Heart left ventricle (tissue), 16 donors: Measurements from ENCODE around the gene LUM. TPM values are rescaled to one million over a fixed set of nuclear protein-coding genes. Genes with fewer than 3 reads are reported as not detected.

ENCODE experiments used
- ATAC-seq, 4 donors: fragments of 200-7000 bp; cut with Tn5 transposase; one replicate each; pipeline ENCODE4 v1.9.1; 2020 to 2022; ENCODE audit warnings: moderate library complexity in 4 of 4, mild to moderate bottlenecking in 3 of 4, moderate number of reproducible peaks in 1 of 4
- DNase-seq, 5 donors: peaks; one replicate each; pipeline ENCODE4 v3.0.0-alpha.2; 2020
- H3K27ac ChIP-seq, 12 donors: fragments of 200-600 bp; sonication (generic) in 4 of 12; one replicate each; pipeline versions ENCODE4 v1.5.0 to v1.8.0; 2016 to 2022; ENCODE audit warnings: mild to moderate bottlenecking in 2 of 12
- H3K27me3 ChIP-seq, 9 donors: fragments of 200-600 bp; sonication (generic) in 2 of 9; one replicate each; pipeline versions ENCODE4 v1.5.1 to v1.8.0; 2016 to 2022; ENCODE audit warnings: mild to moderate bottlenecking in 3 of 9
- H3K36me3 ChIP-seq, 9 donors: fragments of 200-600 bp; sonication (generic) in 2 of 9; one replicate each; pipeline versions ENCODE4 v1.5.0 to v1.8.0; 2018 to 2022; ENCODE audit warnings: mild to moderate bottlenecking in 2 of 9
- H3K4me1 ChIP-seq, 12 donors: fragments of 200-600 bp; sonication (generic) in 4 of 12; one replicate each; pipeline versions ENCODE4 v1.5.0 to v1.8.0; 2016 to 2022; ENCODE audit warnings: mild to moderate bottlenecking in 3 of 12
- H3K4me3 ChIP-seq, 12 donors: fragments of 200-600 bp; sonication (generic) in 4 of 12; one replicate each; pipeline versions ENCODE4 v1.5.0 to v1.8.0; 2017 to 2022; ENCODE audit warnings: mild to moderate bottlenecking in 9 of 12, moderate library complexity in 4 of 12
- H3K9me3 ChIP-seq, 12 donors: fragments of 200-600 bp; sonication (generic) in 4 of 12; one replicate each; pipeline versions ENCODE4 v1.5.0 to v1.8.0; 2016 to 2022; ENCODE audit warnings: mild to moderate bottlenecking in 1 of 12
- POLR2A ChIP-seq, 2 donors: fragments of 450-650 bp; IDR thresholded peaks; one replicate each; pipeline ENCODE4 v1.6.1; 2017; ENCODE audit warnings: antibody characterized with exemption in 2 of 2, mild to moderate bottlenecking in 2 of 2, moderate library complexity in 2 of 2
- WGBS, 4 donors: extraction: QIAGEN DNeasy Blood & Tissue Kit in 2 of 4; methylation state at CpG; one replicate each; pipeline versions ENCODE4 v1.1.5 to v1.1.7; 2013 to 2018; 5-methylcytosine and 5-hydroxymethylcytosine counted together
- intact Hi-C, 10 donors: fragments of 100-400 bp; cut with DNase I; formaldehyde crosslinking; loops; one replicate each; pipeline versions ENCODE4 v1.11.1 to v1.14.2; 2022
- polyA plus RNA-seq, 2 donors: library from polyadenylated mRNA; stranded (reverse); fragments of 200-250 nt; gene quantifications; one replicate each; pipeline ENCODE4 v1.2.3, GENCODE V29; 2013
- total RNA-seq, 9 donors: library from RNA; depleted of rRNA in 2 of 9; stranded (reverse); fragments of >200 nt in 2 of 9; fragmentation: NEBNext Ultra II Directional in 3 of 9; extraction: Animal tissue kit (Norgen Biotek cat#: 25700) in 3 of 9; gene quantifications; one replicate each; pipeline versions ENCODE4 v1.1.0 to v1.2.4, GENCODE V29; 2016 to 2023
- TF ChIP-seq, protein P1 (sequence below), 12 donors: fragments of 200-600 bp; sonication (generic) in 4 of 12; IDR thresholded peaks; one replicate each; pipeline versions ENCODE4 v1.5.0 to v1.8.0; 2018 to 2022; ENCODE audit warnings: antibody characterized with exemption in 12 of 12, mild to moderate bottlenecking in 5 of 12
- donor health status: ischemic (EF 13 %, LVEDD 7.1; RV severe dilation, severe dysfunction).
- donor health status: healthy with polysubstance abuse.
- donor health status: DM: no; HTN: yes; CAD: no.
- donor health status: DM: no; HTN: no; CAD: no.
- donor health status: ischemic (EF 25% LVEDD 6.9; RV normal size, moderate dysfunction).
- donor health status: ischemic (EF 25% LVEDD 5.7; RV mildly dilated, moderate dysfunction).
- donor health status: healthy.
- donor health status: DM: yes; HTN: yes; CAD: no.
- donor health status: ischemic (EF 35%, LVEDD 5.7; RV mildly dilated, moderate dysfunction).
- donor health status: nonischemic (EF 11% LVEDD 7.7; RV severe dilation, severe dysfunction).
- donor health status: DM: yes; HTN: yes; CAD: no.
- donor health status: PGD.
- donor health status: ischemic (EF 29% LVEDD 5.4; RV normal size, mild dysfunction).
- donor health status: nonischemic (EF 23%, LVEDD 6.1; RV moderate dilation, normal function).

Gene LUM
- total and polyA plus RNA-seq, 11 donors: 21.8 to 249 (median 74.8) TPM

DNA sequence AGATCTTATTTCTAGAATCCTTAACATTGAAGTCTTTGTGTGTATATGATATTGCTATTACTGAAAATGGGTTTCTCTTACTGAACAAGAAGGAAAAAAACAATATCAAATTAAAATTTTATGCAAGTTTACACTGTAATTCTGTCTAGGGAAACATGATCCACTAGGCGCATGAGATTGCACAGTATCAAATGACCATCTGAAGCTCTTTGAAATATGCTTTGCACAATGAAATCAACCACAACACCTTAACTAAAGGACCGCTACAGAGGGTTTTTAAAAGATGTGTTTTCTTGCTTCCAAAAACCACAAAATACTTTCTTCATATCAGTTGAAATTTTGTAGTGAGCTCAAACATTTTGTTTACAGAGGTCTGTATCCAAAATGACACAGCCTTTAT, 38.4 kb downstream of the LUM start:
- TF ChIP-seq, protein P1, sequence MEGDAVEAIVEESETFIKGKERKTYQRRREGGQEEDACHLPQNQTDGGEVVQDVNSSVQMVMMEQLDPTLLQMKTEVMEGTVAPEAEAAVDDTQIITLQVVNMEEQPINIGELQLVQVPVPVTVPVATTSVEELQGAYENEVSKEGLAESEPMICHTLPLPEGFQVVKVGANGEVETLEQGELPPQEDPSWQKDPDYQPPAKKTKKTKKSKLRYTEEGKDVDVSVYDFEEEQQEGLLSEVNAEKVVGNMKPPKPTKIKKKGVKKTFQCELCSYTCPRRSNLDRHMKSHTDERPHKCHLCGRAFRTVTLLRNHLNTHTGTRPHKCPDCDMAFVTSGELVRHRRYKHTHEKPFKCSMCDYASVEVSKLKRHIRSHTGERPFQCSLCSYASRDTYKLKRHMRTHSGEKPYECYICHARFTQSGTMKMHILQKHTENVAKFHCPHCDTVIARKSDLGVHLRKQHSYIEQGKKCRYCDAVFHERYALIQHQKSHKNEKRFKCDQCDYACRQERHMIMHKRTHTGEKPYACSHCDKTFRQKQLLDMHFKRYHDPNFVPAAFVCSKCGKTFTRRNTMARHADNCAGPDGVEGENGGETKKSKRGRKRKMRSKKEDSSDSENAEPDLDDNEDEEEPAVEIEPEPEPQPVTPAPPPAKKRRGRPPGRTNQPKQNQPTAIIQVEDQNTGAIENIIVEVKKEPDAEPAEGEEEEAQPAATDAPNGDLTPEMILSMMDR (IDR thresholded peaks at IDR 0.05): no peak
- no peak for TF ChIP-seq POLR2A (IDR thresholded peaks at IDR 0.05)
- no peaks in the 10 kb centered on the region for H3K9me3 ChIP-seq
- 84 to 90% (median 86%) methylated on average over 2 of the region's 2 CpGs for WGBS, 4 donors
- no peak for DNase-seq
- H3K4me1 ChIP-seq: peaks cover 0 to 6% (median 0%) of the 10 kb centered on the region in 12 donors
- no peaks in the 10 kb centered on the region for H3K27me3 ChIP-seq
- ATAC-seq: no peak
- no peak overlapping the region for H3K4me3 ChIP-seq
- intact Hi-C loops: no loop called here
- H3K27ac ChIP-seq: peak overlapping the region in 1 of 12 donors; percentile 1
- no peaks in the 10 kb centered on the region for H3K36me3 ChIP-seq

DNA sequence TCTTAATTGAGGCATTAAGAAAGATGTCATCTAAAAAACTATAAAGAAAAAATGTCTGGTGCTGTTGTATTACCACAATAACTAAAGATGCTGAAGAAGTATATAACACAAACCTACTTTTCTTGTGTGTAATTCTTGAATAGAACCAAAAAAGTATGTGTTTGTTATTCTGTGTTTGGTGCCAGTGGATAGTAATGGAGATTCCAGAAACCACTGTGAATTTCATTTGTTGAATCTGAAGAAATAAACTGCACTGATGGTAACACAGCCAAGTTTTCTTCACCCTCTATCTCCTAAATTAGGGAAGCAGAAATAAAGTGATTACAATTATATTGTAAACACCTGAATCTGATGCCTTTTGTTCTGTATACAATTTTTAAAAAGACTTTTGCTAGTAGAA, 40.4 kb downstream of the LUM start:
- intact Hi-C loops: no loop called here
- no peak for TF ChIP-seq POLR2A (IDR thresholded peaks at IDR 0.05)
- TF ChIP-seq, protein P1 (IDR thresholded peaks at IDR 0.05): no peak
- H3K9me3 ChIP-seq: no peaks in the 10 kb centered on the region

DNA sequence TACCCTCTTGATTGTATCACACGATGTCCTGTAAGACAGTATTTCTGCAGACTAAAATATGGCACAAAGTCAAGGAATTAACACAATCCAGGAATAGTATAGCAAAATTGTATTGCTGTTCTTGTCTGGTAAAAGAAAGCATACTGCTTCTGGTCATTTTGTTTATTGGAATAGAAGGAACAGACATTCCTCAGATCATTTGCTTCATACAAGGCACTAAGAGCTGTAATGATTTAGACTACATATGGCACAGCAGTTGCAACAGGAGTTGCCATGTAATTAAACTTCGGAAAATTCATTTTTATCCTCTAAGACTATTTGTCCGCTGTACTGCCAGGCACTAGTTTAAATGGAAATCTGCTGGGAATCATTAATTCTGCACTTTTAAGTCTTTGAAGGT, 45.9 kb downstream of the LUM start:
- Histone ChIP-seq H3K4me1 (no peaks in the 10 kb centered on the region), H3K27me3 (no peaks in the 10 kb centered on the region), H3K36me3 (no peaks in the 10 kb centered on the region), H3K9me3 (no peaks in the 10 kb centered on the region), H3K27ac (no peak overlapping the region), H3K4me3 (no peak overlapping the region)
- no peak for TF ChIP-seq POLR2A (IDR thresholded peaks at IDR 0.05)
- TF ChIP-seq, protein P1 (IDR thresholded peaks at IDR 0.05): no peak
- intact Hi-C loops: loop anchor here in 1 of 10 donors (10.0 kb wide), 1 partner anchor 59 kb away; no protein-coding TSS in a partner anchor
- WGBS, 4 donors: 92 to 95% (median 93%) methylated on average over 3 of the region's 3 CpGs
- ATAC-seq (no peak), DNase-seq (no peak)

More for the DNA sequence above, 40.4 kb downstream of the LUM start:
- Histone ChIP-seq H3K36me3 (no peaks in the 10 kb centered on the region), H3K4me1 (peaks cover 0 to 6% (median 0%) of the 10 kb centered on the region in 12 donors), H3K27me3 (no peaks in the 10 kb centered on the region), H3K27ac (no peak overlapping the region), H3K4me3 (no peak overlapping the region)
- no peak for ATAC-seq
- no peak for DNase-seq

GRCh38 chr12:91064640-91065039, 46.7 kb downstream of the LUM start:
- Histone ChIP-seq H3K9me3 (no peaks in the 10 kb centered on the region), H3K4me1 (no peaks in the 10 kb centered on the region), H3K36me3 (no peaks in the 10 kb centered on the region), H3K27ac (no peak overlapping the region), H3K27me3 (no peaks in the 10 kb centered on the region), H3K4me3 (no peak overlapping the region)
- TF ChIP-seq, protein P1 (IDR thresholded peaks at IDR 0.05): no peak
- TF ChIP-seq POLR2A (IDR thresholded peaks at IDR 0.05): no peak
- 74 to 92% (median 84%) methylated on average over 3 of the region's 3 CpGs for WGBS, 4 donors
- DNase-seq: no peak
- ATAC-seq: no peak
- intact Hi-C loops: loop anchor here in 1 of 10 donors (10.0 kb wide), 1 partner anchor 60 kb away; no protein-coding TSS in a partner anchor
